GM12878 (cell line): ENCODE measurements around the gene CHMP4B.

Experiments
- CBX5 ChIP-seq: sonication (generic); IDR thresholded peaks from 2 replicates; pipeline ENCODE4 v1.6.1; 2016; ENCODE audit warnings: low read depth, moderate library complexity, mild to moderate bottlenecking, inconsistent platforms
- EP300 ChIP-seq, 2 experiments: fragments of 150-350 bp in 1 of 2; IDR thresholded peaks; 2 replicates each; pipeline ENCODE4 v1.6.1; 2011 to 2012; ENCODE audit warnings: low read depth in 2 of 2, low read length in 2 of 2, borderline replicate concordance in 1 of 2, improper control_type of control experiment in 1 of 2, inconsistent platforms in 1 of 2; ENCODE audit not compliant: control insufficient read depth in 1 of 2
- KAT2A ChIP-seq: conservative IDR thresholded peaks from 2 replicates; pipeline ENCODE4 v1.6.1; 2011; ENCODE audit warnings: low read depth, low read length; ENCODE audit not compliant: control insufficient read depth
- POLR2A ChIP-seq: IDR thresholded peaks from 2 replicates; pipeline ENCODE4 v1.6.1; 2011; ENCODE audit warnings: low read depth, mild to moderate bottlenecking, low read length
- YY1 ChIP-seq: IDR thresholded peaks from 2 replicates; pipeline ENCODE4 v1.6.1; 2011; ENCODE audit warnings: low read depth, mild to moderate bottlenecking, low read length
- TF ChIP-seq, protein P1 (sequence below), 3 experiments: IDR thresholded peaks in 2 of 3; conservative IDR thresholded peaks in 1 of 3; 2 replicates each; pipeline ENCODE4 v1.5.1; 2011; ENCODE audit warnings: low read depth in 3 of 3, low read length in 3 of 3, mild to moderate bottlenecking in 3 of 3, control low read depth in 2 of 3, moderate library complexity in 2 of 3, inconsistent platforms in 1 of 3, mixed read lengths in 1 of 3; ENCODE audit not compliant: control insufficient read depth in 2 of 3, insufficient read depth in 1 of 3; ENCODE audit errors: extremely low read depth in 1 of 3
- TF ChIP-seq, protein P2 (sequence below): IDR thresholded peaks from 2 replicates; pipeline ENCODE4 v1.6.1; 2012; ENCODE audit warnings: low read depth, low read length, improper control_type of control experiment
- TF ChIP-seq, protein P3 (sequence below): IDR thresholded peaks from 2 replicates; pipeline ENCODE4 v1.6.1; 2012; ENCODE audit warnings: mild to moderate bottlenecking, low read depth, low read length

DNA sequence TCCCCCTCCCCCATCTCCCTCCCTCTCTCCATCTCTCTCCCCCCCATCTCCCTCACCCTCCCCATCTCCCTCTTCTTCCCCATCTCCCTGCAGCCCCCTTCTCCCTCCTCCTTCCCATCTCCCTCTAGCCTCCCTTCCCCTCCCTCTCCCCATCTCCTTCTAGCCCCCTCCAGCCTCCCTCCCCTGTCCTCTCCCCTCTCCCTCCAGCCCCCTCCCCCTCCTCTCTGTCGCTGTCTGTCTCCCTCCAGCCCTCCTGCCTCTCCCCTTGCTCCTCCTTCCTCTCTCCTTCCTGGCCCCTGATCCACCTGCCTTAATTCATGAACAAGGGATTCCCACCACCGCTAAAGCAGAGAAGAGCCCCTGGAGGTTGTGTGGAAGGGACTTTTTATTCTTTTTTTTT, 26.9 kb upstream of the CHMP4B start:
- TF ChIP-seq, protein P1, sequence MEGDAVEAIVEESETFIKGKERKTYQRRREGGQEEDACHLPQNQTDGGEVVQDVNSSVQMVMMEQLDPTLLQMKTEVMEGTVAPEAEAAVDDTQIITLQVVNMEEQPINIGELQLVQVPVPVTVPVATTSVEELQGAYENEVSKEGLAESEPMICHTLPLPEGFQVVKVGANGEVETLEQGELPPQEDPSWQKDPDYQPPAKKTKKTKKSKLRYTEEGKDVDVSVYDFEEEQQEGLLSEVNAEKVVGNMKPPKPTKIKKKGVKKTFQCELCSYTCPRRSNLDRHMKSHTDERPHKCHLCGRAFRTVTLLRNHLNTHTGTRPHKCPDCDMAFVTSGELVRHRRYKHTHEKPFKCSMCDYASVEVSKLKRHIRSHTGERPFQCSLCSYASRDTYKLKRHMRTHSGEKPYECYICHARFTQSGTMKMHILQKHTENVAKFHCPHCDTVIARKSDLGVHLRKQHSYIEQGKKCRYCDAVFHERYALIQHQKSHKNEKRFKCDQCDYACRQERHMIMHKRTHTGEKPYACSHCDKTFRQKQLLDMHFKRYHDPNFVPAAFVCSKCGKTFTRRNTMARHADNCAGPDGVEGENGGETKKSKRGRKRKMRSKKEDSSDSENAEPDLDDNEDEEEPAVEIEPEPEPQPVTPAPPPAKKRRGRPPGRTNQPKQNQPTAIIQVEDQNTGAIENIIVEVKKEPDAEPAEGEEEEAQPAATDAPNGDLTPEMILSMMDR (IDR thresholded peaks at IDR 0.05 in 2 of 3, conservative IDR thresholded peaks at IDR 0.05 in 1 of 3; ENCODE audit: control insufficient read depth in 2 of 3, extremely low read depth in 1 of 3, insufficient read depth in 1 of 3, low read depth in 3 of 3, low read length in 3 of 3): no peak
- TF ChIP-seq, protein P2, sequence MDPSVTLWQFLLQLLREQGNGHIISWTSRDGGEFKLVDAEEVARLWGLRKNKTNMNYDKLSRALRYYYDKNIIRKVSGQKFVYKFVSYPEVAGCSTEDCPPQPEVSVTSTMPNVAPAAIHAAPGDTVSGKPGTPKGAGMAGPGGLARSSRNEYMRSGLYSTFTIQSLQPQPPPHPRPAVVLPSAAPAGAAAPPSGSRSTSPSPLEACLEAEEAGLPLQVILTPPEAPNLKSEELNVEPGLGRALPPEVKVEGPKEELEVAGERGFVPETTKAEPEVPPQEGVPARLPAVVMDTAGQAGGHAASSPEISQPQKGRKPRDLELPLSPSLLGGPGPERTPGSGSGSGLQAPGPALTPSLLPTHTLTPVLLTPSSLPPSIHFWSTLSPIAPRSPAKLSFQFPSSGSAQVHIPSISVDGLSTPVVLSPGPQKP: no peak
- TF ChIP-seq YY1 (no peak), EP300 (IDR thresholded peaks at IDR 0.05; ENCODE audit: borderline replicate concordance in 1 of 2, control insufficient read depth in 1 of 2, low read depth in 2 of 2, low read length in 2 of 2) (no peak), KAT2A (no peak), CBX5 (no peak), POLR2A (no peak)
- TF ChIP-seq, protein P3, sequence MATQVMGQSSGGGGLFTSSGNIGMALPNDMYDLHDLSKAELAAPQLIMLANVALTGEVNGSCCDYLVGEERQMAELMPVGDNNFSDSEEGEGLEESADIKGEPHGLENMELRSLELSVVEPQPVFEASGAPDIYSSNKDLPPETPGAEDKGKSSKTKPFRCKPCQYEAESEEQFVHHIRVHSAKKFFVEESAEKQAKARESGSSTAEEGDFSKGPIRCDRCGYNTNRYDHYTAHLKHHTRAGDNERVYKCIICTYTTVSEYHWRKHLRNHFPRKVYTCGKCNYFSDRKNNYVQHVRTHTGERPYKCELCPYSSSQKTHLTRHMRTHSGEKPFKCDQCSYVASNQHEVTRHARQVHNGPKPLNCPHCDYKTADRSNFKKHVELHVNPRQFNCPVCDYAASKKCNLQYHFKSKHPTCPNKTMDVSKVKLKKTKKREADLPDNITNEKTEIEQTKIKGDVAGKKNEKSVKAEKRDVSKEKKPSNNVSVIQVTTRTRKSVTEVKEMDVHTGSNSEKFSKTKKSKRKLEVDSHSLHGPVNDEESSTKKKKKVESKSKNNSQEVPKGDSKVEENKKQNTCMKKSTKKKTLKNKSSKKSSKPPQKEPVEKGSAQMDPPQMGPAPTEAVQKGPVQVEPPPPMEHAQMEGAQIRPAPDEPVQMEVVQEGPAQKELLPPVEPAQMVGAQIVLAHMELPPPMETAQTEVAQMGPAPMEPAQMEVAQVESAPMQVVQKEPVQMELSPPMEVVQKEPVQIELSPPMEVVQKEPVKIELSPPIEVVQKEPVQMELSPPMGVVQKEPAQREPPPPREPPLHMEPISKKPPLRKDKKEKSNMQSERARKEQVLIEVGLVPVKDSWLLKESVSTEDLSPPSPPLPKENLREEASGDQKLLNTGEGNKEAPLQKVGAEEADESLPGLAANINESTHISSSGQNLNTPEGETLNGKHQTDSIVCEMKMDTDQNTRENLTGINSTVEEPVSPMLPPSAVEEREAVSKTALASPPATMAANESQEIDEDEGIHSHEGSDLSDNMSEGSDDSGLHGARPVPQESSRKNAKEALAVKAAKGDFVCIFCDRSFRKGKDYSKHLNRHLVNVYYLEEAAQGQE: no peak
